Neural cell (in vitro differentiated cells): ENCODE data around the gene ARHGEF26. TPM values are rescaled to one million over a fixed set of nuclear protein-coding genes. Genes with fewer than 3 reads are reported as not detected.

Source experiments
- H2AFZ ChIP-seq: fragments of 200-600, 300-800 bp; sonication (generic), shearing (Covaris generic); 2 replicates; pipeline ENCODE4 v1.6.0; 2014; ENCODE audit warnings: low read depth, mild to moderate bottlenecking, antibody characterized with exemption, low read length, moderate library complexity
- H3F3A ChIP-seq: fragments of 200-600 bp; shearing (Covaris generic); 2 replicates; pipeline ENCODE4 v1.6.1; 2016; ENCODE audit warnings: mild to moderate bottlenecking, moderate library complexity, mixed read lengths, antibody characterized with exemption, low read length; ENCODE audit not compliant: insufficient read depth, poor library complexity, severe bottlenecking
- H3K27ac ChIP-seq: fragments of 200-600, 300-800 bp; sonication (generic), shearing (Covaris generic); 2 replicates; pipeline ENCODE4 v1.5.1; 2014; ENCODE audit warnings: mild to moderate bottlenecking, low read length, moderate library complexity
- H3K27me3 ChIP-seq: fragments of 300-800, 200-600 bp; sonication (generic), shearing (Covaris generic); 2 replicates; pipeline ENCODE4 v1.6.0; 2014; ENCODE audit warnings: mild to moderate bottlenecking, low read depth, low read length, moderate library complexity; ENCODE audit not compliant: insufficient read depth
- H3K36me3 ChIP-seq: fragments of 300-800, 200-600 bp; sonication (generic), shearing (Covaris generic); 2 replicates; pipeline ENCODE4 v1.5.1; 2014; ENCODE audit warnings: mild to moderate bottlenecking, antibody characterized with exemption, low read length, moderate library complexity; ENCODE audit not compliant: insufficient read depth
- H3K4me2 ChIP-seq: fragments of 300-800, 200-600 bp; sonication (generic), shearing (Covaris generic); 2 replicates; pipeline ENCODE4 v1.6.0; 2014; ENCODE audit warnings: mild to moderate bottlenecking, low read length
- H3K4me3 ChIP-seq: fragments of 300-800, 200-600 bp; sonication (generic), shearing (Covaris generic); 2 replicates; pipeline ENCODE4 v1.5.1; 2014; ENCODE audit warnings: mild to moderate bottlenecking, low read length, moderate library complexity
- H3K79me2 ChIP-seq: fragments of 200-600 bp; shearing (Covaris generic); replicated peaks from 2 replicates; pipeline ENCODE4 v1.6.0; 2014; ENCODE audit warnings: mild to moderate bottlenecking, low read length, moderate library complexity; ENCODE audit not compliant: insufficient read depth
- H3K9ac ChIP-seq: fragments of 300-800, 200-600 bp; sonication (generic), shearing (Covaris generic); 2 replicates; pipeline ENCODE4 v1.6.1; 2016; ENCODE audit warnings: mild to moderate bottlenecking, low read length, mixed read lengths
- H3K9me2 ChIP-seq: fragments of 200-600 bp; shearing (Covaris generic); 2 replicates; pipeline ENCODE4 v1.6.1; 2016; ENCODE audit warnings: mild to moderate bottlenecking, low read length, mixed read lengths; ENCODE audit not compliant: insufficient read depth
- H3K9me3 ChIP-seq: fragments of 200-600, 300-800 bp; sonication (generic), shearing (Covaris generic); 2 replicates; pipeline ENCODE4 v1.6.1; 2016; ENCODE audit warnings: mild to moderate bottlenecking, mixed run types, low read length, moderate library complexity, mixed read lengths
- H4K20me1 ChIP-seq: fragments of 200-600 bp; shearing (Covaris generic); 2 replicates; pipeline ENCODE4 v1.6.1; 2016; ENCODE audit warnings: mild to moderate bottlenecking, mixed run types; ENCODE audit not compliant: insufficient read depth
- CTCF ChIP-seq: fragments of 450-650 bp; IDR thresholded peaks from 2 replicates; pipeline ENCODE4 v1.5.1; 2014; ENCODE audit warnings: antibody characterized with exemption, mild to moderate bottlenecking, moderate library complexity; ENCODE audit not compliant: poor library complexity, severe bottlenecking
- EP300 ChIP-seq: fragments of 450-650 bp; conservative IDR thresholded peaks from 2 replicates; pipeline ENCODE4 v1.6.1; 2014; ENCODE audit warnings: antibody characterized with exemption, mild to moderate bottlenecking, moderate library complexity; ENCODE audit not compliant: poor library complexity, severe bottlenecking
- EZH2 ChIP-seq: fragments of 200-600, 300-800 bp; shearing (Covaris generic), sonication (generic); IDR thresholded peaks from 2 replicates; pipeline ENCODE4 v1.6.1; 2014; ENCODE audit warnings: antibody characterized with exemption, low read length, borderline replicate concordance, mild to moderate bottlenecking; ENCODE audit not compliant: insufficient read depth, poor library complexity, severe bottlenecking
- MXI1 ChIP-seq: fragments of 450-650 bp; conservative IDR thresholded peaks from 2 replicates; pipeline ENCODE4 v1.6.1; 2014; ENCODE audit warnings: antibody characterized with exemption, mild to moderate bottlenecking; ENCODE audit not compliant: poor library complexity, severe bottlenecking
- POLR2AphosphoS5 ChIP-seq: IDR thresholded peaks from 2 replicates; pipeline ENCODE4 v1.6.1; 2012
- RAD21 ChIP-seq: fragments of 450-650 bp; conservative IDR thresholded peaks from 2 replicates; pipeline ENCODE4 v1.6.1; 2014; ENCODE audit warnings: antibody characterized with exemption, mild to moderate bottlenecking, moderate library complexity
- REST ChIP-seq: IDR thresholded peaks from 2 replicates; pipeline ENCODE4 v1.6.1; 2012; ENCODE audit warnings: borderline replicate concordance
- SMC3 ChIP-seq: fragments of 450-650 bp; conservative IDR thresholded peaks from 2 replicates; pipeline ENCODE4 v1.6.1; 2014; ENCODE audit warnings: antibody characterized with exemption, mild to moderate bottlenecking, moderate library complexity; ENCODE audit not compliant: poor library complexity
- TAF1 ChIP-seq: IDR thresholded peaks from 2 replicates; pipeline ENCODE4 v1.6.1; 2012; ENCODE audit warnings: low read depth
- polyA plus RNA-seq: library from polyadenylated mRNA; depleted of rRNA; stranded (reverse); fragments of >200 nt; gene quantifications from 2 replicates; pipeline ENCODE4 v1.2.3, GENCODE V29; 2014

ARHGEF26 gene
- polyA plus RNA-seq, 1 donor from 2014 or later, result 5.7 TPM

GRCh38 chr3:154161806-154162205 is 40.6 kb downstream of the ARHGEF26 start:
- no peak overlapping the region for H3K4me2 ChIP-seq

GRCh38 chr3:154164387-154164786 is 43.2 kb downstream of the ARHGEF26 start:
- no peak overlapping the region for H3K4me2 ChIP-seq
- H3K36me3 ChIP-seq, result no peaks in the 10 kb centered on the region
- no peaks in the 10 kb centered on the region for H3K79me2 ChIP-seq
- H3K9me2 ChIP-seq, result no peaks in the 10 kb centered on the region
- no peaks in the 10 kb centered on the region for H4K20me1 ChIP-seq
- H3K27me3 ChIP-seq, result no peaks in the 10 kb centered on the region
- no peaks in the 10 kb centered on the region for H3K9me3 ChIP-seq
- no peak overlapping the region for H3K9ac ChIP-seq
- H3K27ac ChIP-seq, result no peak overlapping the region
- no peaks in the 10 kb centered on the region for H3F3A ChIP-seq
- no peak overlapping the region for H2AFZ ChIP-seq
- H3K4me3 ChIP-seq, result no peak overlapping the region
- TF ChIP-seq TAF1 (no peak), REST (no peak), SMC3 (no peak), EZH2 (no peak), EP300 (no peak), MXI1 (no peak)

More at GRCh38 chr3:154161806-154162205, 40.6 kb downstream of the ARHGEF26 start:
- TF ChIP-seq EZH2 (no peak), SMC3 (no peak), REST (no peak), MXI1 (no peak), EP300 (no peak), TAF1 (no peak), CTCF (no peak), POLR2AphosphoS5 (no peak), RAD21 (no peak)
- Histone ChIP-seq H2AFZ (no peak overlapping the region), H3F3A (no peaks in the 10 kb centered on the region), H3K9ac (no peak overlapping the region), H3K4me3 (no peak overlapping the region), H3K9me3 (no peaks in the 10 kb centered on the region), H3K27me3 (no peaks in the 10 kb centered on the region), H4K20me1 (no peaks in the 10 kb centered on the region), H3K36me3 (no peaks in the 10 kb centered on the region), H3K27ac (no peak overlapping the region), H3K79me2 (no peaks in the 10 kb centered on the region), H3K9me2 (no peaks in the 10 kb centered on the region)
